ENCODE measurements around the gene DDHD1.

DNA sequence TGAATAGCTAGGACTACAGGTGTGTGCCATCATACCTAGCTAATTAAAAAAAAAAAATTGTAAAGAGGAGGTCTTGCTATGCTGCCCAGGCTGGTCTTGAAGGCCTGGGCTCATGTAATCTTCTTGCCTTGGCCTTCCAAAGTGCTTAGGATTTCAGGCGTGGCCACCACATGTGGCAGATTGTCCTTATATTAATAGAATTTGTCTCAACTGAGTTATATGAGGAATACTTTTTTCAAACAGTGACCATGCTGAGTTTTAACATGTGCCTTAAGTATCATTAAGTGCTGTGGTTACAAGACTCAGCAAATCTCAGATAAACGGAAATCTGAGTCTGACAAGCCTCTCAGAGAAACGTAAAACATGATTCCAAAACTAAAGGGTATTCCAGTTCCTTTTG, 119.1 kb downstream of the DDHD1 start:
- no peak for TF ChIP-seq POLR2A (IDR thresholded peaks at IDR 0.05)
- TF ChIP-seq, protein P1, sequence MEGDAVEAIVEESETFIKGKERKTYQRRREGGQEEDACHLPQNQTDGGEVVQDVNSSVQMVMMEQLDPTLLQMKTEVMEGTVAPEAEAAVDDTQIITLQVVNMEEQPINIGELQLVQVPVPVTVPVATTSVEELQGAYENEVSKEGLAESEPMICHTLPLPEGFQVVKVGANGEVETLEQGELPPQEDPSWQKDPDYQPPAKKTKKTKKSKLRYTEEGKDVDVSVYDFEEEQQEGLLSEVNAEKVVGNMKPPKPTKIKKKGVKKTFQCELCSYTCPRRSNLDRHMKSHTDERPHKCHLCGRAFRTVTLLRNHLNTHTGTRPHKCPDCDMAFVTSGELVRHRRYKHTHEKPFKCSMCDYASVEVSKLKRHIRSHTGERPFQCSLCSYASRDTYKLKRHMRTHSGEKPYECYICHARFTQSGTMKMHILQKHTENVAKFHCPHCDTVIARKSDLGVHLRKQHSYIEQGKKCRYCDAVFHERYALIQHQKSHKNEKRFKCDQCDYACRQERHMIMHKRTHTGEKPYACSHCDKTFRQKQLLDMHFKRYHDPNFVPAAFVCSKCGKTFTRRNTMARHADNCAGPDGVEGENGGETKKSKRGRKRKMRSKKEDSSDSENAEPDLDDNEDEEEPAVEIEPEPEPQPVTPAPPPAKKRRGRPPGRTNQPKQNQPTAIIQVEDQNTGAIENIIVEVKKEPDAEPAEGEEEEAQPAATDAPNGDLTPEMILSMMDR (IDR thresholded peaks at IDR 0.05 in 4 of 5, conservative IDR thresholded peaks at IDR 0.05 in 1 of 5) = no peak
